BE2C (cell line): Measurements from ENCODE around the gene SLC9C1.

Source experiments
- DNase-seq: peaks from one replicate; pipeline ENCODE4 v3.0.0-alpha.2; 2020
- H3K27me3 ChIP-seq: fragments of 250-450 bp; sonication (Bioruptor Pico); 2 replicates; pipeline ENCODE4 v1.5.1; 2020; ENCODE audit warnings: mild to moderate bottlenecking
- H3K36me3 ChIP-seq: fragments of 250-450 bp; sonication (Bioruptor Pico); 2 replicates; pipeline ENCODE4 v1.5.1; 2020; ENCODE audit warnings: mild to moderate bottlenecking
- H3K4me1 ChIP-seq: fragments of 250-450 bp; sonication (Bioruptor Pico); 2 replicates; pipeline ENCODE4 v1.5.1; 2020
- H3K4me3 ChIP-seq: 2 replicates; pipeline ENCODE4 v1.5.1; 2011; ENCODE audit warnings: low read depth, low read length
- H3K9me3 ChIP-seq: fragments of 250-450 bp; sonication (Bioruptor Pico); 2 replicates; pipeline ENCODE4 v1.5.1; 2020
- TF ChIP-seq, protein P1 (sequence below): IDR thresholded peaks from 2 replicates; pipeline ENCODE4 v1.5.1; 2012; ENCODE audit warnings: mild to moderate bottlenecking, low read depth, low read length

The SLC9C1 gene

DNA sequence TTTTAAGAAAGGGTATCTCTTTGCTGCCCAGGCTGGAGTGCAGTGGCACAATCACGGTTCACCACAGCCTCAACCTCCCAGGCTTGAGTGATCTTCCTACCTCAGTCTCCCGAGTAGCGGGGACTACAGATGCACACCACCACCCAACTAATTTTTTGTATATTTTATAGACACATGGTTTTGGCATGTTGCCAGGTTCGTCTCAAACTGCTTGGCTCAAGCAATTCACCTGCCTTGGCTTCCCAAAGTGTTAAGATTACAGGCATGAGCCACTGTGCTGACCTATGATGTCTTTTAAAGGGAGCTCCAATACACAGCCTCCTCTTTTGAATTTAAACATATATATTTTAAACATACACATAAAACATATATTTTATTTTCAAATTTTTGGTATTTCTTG is 60.9 kb downstream of the SLC9C1 start:
- H3K9me3 ChIP-seq: no peaks in the 10 kb centered on the region

DNA sequence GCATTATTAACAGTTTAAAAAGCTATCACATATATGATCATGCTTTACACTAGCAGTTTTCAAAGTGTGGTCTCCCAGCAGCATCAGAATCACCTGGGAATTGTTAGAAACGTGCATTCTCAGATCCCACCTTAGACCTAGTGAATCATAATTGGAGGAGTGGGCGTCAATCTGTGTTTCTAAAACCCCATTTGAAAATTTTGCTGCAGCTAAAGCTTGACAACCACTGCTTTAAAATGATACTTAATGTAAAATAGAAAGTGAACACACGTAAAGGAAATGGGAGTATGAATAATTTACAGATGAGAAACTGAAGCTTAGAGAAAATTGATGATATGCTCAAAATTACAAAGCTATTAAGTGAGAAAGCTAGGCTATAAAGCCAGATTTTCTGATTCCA is 62.3 kb downstream of the SLC9C1 start:
- no peaks in the 10 kb centered on the region for H3K9me3 ChIP-seq
- no peaks in the 10 kb centered on the region for H3K36me3 ChIP-seq
- no peaks in the 10 kb centered on the region for H3K27me3 ChIP-seq
- no peaks in the 10 kb centered on the region for H3K4me1 ChIP-seq
- TF ChIP-seq, protein P1, sequence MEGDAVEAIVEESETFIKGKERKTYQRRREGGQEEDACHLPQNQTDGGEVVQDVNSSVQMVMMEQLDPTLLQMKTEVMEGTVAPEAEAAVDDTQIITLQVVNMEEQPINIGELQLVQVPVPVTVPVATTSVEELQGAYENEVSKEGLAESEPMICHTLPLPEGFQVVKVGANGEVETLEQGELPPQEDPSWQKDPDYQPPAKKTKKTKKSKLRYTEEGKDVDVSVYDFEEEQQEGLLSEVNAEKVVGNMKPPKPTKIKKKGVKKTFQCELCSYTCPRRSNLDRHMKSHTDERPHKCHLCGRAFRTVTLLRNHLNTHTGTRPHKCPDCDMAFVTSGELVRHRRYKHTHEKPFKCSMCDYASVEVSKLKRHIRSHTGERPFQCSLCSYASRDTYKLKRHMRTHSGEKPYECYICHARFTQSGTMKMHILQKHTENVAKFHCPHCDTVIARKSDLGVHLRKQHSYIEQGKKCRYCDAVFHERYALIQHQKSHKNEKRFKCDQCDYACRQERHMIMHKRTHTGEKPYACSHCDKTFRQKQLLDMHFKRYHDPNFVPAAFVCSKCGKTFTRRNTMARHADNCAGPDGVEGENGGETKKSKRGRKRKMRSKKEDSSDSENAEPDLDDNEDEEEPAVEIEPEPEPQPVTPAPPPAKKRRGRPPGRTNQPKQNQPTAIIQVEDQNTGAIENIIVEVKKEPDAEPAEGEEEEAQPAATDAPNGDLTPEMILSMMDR: no peak
- H3K4me3 ChIP-seq: no peak overlapping the region
- no peak for DNase-seq

More for the DNA sequence above, 60.9 kb downstream of the SLC9C1 start:
- H3K4me3 ChIP-seq: no peak overlapping the region
- H3K4me1 ChIP-seq: no peaks in the 10 kb centered on the region
- TF ChIP-seq, protein P1: no peak
- no peaks in the 10 kb centered on the region for H3K36me3 ChIP-seq
- DNase-seq: no peak
- H3K27me3 ChIP-seq: no peaks in the 10 kb centered on the region

DNA sequence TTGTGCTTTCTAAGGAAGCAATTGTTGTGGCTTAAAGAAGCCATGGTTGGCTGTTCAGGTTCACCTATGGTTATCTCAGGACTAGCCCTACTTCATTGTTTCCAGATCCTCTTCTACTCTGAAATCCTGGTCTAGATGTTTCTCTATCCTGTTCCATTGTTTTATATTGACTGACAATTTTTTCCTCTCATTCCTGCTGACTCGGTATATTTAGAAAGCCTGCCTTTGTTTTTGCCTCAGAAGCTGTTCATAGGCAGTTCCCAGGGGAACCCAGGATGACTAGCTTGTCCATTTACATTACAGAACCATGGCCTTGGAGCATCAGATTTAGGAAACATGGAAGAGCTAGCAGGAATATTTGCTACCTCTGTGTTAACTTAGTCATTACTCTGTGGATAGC is 64.0 kb downstream of the SLC9C1 start:
- Histone ChIP-seq H3K36me3 (no peaks in the 10 kb centered on the region), H3K9me3 (no peaks in the 10 kb centered on the region), H3K27me3 (no peaks in the 10 kb centered on the region), H3K4me1 (no peaks in the 10 kb centered on the region), H3K4me3 (no peak overlapping the region)
- TF ChIP-seq, protein P1: no peak
- DNase-seq: no peak

DNA sequence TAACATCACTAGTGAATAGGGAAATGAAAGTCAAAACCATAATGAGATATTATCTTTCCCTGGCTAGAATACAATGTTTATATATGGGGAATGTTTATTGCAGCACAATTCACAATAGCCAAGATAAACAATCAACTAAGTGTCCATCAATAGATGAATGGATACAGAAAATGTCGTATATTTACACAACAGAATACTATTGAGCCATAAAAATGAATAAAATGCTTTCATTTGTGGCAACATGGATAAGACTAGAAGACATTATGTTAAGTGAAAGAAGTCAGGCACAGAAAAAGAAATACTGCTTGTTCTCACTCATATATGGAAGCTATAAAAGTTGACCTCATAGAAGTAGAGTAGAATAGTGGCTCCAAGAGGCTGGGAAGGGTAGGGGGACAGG is 65.2 kb downstream of the SLC9C1 start:
- no peak for DNase-seq
- Histone ChIP-seq H3K4me3 (no peak overlapping the region), H3K4me1 (no peaks in the 10 kb centered on the region), H3K36me3 (no peaks in the 10 kb centered on the region), H3K27me3 (no peaks in the 10 kb centered on the region), H3K9me3 (no peaks in the 10 kb centered on the region)
- TF ChIP-seq, protein P1: no peak

GRCh38 chr3:112200317-112200666 is 93.7 kb downstream of the SLC9C1 start:
- Histone ChIP-seq H3K9me3 (no peaks in the 10 kb centered on the region), H3K4me3 (no peak overlapping the region)
- TF ChIP-seq, protein P1: no peak

DNA sequence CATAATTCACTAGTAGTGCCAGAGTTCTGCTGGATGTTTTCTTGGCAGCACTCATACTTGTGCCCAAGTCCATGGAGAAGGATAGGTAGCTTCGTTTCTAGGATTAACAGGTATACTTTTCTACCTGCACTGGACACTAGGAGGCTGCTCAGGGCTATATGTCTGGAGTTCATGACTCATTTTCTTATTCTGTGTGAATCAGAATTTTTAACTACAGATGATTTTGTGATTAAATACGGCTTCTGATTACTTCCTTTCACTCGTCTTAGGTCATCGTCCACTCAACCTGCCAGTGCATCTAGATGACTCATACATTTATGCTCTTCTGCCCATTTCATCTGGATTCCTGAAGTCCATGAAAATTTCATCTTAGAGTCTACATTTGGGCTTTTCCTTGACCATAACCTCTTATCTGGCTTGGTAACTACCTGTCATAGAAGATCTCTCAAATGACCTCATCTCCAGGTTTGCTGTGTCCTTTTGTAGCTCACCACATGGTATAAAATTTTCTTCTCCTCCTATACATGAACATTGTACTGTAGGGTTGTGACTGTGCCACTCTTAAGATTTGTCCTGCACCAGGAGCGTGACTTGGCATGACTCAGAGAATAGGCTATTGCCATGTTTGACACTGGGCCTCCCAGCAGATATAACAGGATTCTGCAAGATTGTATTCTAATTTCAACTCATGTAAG is 94.2 kb downstream of the SLC9C1 start:
- no peaks in the 10 kb centered on the region for H3K27me3 ChIP-seq
- H3K36me3 ChIP-seq: no peaks in the 10 kb centered on the region
- TF ChIP-seq, protein P1: no peak
- H3K4me1 ChIP-seq: no peaks in the 10 kb centered on the region
- no peaks in the 10 kb centered on the region for H3K9me3 ChIP-seq
- no peak overlapping the region for H3K4me3 ChIP-seq
- no peak for DNase-seq

More at GRCh38 chr3:112200317-112200666, 93.7 kb downstream of the SLC9C1 start:
- H3K36me3 ChIP-seq: no peaks in the 10 kb centered on the region
- H3K27me3 ChIP-seq: no peaks in the 10 kb centered on the region
- DNase-seq: no peak
- H3K4me1 ChIP-seq: no peaks in the 10 kb centered on the region
